Progenitor cell of endocrine pancreas (in vitro differentiated cells): ENCODE data around the gene FAM180A. TPM values are rescaled to one million over a fixed set of nuclear protein-coding genes. Genes with fewer than 3 reads are reported as not detected.

Experiments used
- DNase-seq: peaks from one replicate; pipeline ENCODE4 v3.0.0; 2021; ENCODE audit warnings: low spot score; ENCODE audit not compliant: unreplicated experiment
- H3K27ac Mint-ChIP-seq: 2 replicates; pipeline ENCODE4 v1.8.0; 2021; ENCODE audit warnings: mild to moderate bottlenecking, moderate library complexity, mixed read lengths
- H3K27me3 Mint-ChIP-seq: 2 replicates; pipeline ENCODE4 v1.8.0; 2021; ENCODE audit warnings: mixed read lengths
- H3K36me3 Mint-ChIP-seq: 2 replicates; pipeline ENCODE4 v1.8.0; 2022; ENCODE audit warnings: mixed read lengths; ENCODE audit not compliant: insufficient read depth
- H3K4me1 Mint-ChIP-seq: 2 replicates; pipeline ENCODE4 v1.8.0; 2021; ENCODE audit warnings: low read depth, mixed read lengths
- H3K4me3 Mint-ChIP-seq: 2 replicates; pipeline ENCODE4 v1.8.0; 2021; ENCODE audit warnings: low read depth, mild to moderate bottlenecking, moderate library complexity, mixed read lengths
- H3K9me3 Mint-ChIP-seq: 2 replicates; pipeline ENCODE4 v1.8.0; 2021; ENCODE audit warnings: low read depth, mixed read lengths
- CTCF ChIP-seq: fragments of 200-600 bp; sonication (generic); IDR thresholded peaks from one replicate; pipeline ENCODE4 v1.5.0; 2021; ENCODE audit warnings: antibody characterized with exemption, mild to moderate bottlenecking; ENCODE audit not compliant: unreplicated experiment
- total RNA-seq: library from RNA; stranded (reverse); gene quantifications from 2 replicates; pipeline ENCODE4 v1.2.1, GENCODE V29; 2021

The FAM180A gene
- total RNA-seq, 1 donor from 2014 or later, result not detected

DNA sequence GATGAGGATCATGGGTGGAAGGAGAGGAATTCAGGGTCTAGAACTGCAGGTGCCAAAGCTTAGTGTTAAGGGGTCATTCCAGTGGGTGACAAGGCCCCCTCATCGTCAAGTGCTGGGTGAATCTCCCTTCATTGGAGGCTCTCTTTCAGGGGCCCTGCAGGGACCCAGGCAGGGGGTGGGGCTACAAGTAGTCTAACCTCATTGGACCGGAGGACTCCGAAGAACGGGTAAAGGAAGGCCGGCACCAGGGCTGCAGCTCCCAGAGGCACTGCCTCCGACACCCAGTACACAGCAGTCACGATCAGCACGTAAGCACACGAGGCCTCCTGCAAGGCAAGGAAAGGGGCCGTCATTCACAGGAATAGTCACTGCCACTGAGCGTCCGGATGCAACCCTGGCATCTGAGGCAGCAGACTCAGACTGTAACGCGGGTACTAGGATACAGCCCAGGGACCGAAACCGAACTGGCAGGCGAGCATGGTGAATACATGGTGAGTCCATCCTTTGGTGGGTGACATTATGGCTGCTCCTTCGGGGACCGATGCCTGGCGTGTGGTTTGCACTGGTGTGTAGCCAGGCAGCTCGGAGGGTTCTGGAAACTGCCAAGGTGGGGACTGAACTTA lies 27.3 kb downstream of the FAM180A start:
- TF ChIP-seq CTCF, result no peak
- peaks cover 5% of the 10 kb centered on the region for H3K27me3 Mint-ChIP-seq
- no peaks in the 10 kb centered on the region for H3K9me3 Mint-ChIP-seq
- H3K4me1 Mint-ChIP-seq, result peaks cover 6% of the 10 kb centered on the region
- no peak overlapping the region for H3K4me3 Mint-ChIP-seq
- no peaks in the 10 kb centered on the region for H3K36me3 Mint-ChIP-seq
- no peak overlapping the region for H3K27ac Mint-ChIP-seq
- no peak for DNase-seq

DNA sequence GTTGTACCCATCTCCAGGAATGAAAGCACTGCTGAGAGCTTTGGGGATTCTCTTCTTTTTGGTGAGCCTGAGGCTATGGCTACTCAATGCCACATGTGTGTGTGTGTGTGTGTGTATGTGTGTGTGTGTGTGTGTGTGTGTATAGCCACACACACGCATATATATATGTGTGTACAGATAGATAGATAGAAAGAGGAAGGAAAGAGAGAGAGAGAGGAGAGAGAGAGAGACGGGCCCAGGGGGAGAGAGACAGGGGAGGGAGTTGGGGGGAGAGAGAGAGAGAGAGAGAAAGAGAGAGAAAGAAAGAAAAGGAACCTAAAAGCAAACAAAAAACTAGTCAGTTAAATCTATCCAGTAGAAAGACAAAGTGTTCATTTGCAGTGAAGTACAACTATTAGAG lies 28.9 kb downstream of the FAM180A start:
- no peak overlapping the region for H3K27ac Mint-ChIP-seq
- H3K36me3 Mint-ChIP-seq, result no peaks in the 10 kb centered on the region
- TF ChIP-seq CTCF, result no peak
- H3K9me3 Mint-ChIP-seq, result no peaks in the 10 kb centered on the region
- no peak for DNase-seq
- H3K4me3 Mint-ChIP-seq, result no peak overlapping the region
- peaks cover 3% of the 10 kb centered on the region for H3K4me1 Mint-ChIP-seq
- H3K27me3 Mint-ChIP-seq, result no peaks in the 10 kb centered on the region

DNA sequence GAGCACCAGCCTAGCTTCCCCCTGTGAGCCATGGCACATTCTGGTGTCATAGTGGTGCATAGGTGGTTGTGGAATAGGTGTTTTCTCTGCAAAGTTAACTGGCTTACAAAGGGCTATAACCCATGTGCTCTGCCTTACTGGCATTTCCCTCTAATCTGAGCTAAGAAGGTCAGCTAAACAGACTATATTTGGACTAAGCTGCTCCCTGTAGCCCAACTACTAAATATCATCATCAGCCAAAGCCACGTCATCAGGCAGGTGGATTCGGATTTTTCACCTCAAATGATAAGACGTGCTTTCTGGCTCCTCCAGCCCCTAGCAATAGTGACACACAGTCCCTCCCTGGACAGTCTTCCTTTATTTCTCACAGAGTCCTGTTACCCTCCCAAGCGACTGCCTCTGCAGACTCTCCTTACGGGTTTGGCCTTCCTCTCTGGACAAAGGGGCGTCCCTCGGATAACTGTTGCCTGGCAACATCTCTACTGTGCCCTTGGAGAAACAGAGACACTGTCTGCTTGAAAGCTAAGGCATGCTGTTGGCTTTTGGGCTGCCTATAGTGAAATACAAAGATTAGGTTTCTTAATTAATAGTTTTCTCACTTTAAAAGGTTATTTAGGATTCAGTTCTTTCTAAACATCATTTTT lies 29.7 kb downstream of the FAM180A start:
- DNase-seq, result no peak
- Mint-ChIP-seq H3K9me3 (no peaks in the 10 kb centered on the region), H3K4me1 (peaks cover 3% of the 10 kb centered on the region), H3K27ac (no peak overlapping the region), H3K27me3 (no peaks in the 10 kb centered on the region), H3K36me3 (no peaks in the 10 kb centered on the region), H3K4me3 (no peak overlapping the region)
- no peak for TF ChIP-seq CTCF

- no peaks in the 10 kb centered on the region for H3K27me3 Mint-ChIP-seq
- H3K9me3 Mint-ChIP-seq, result no peaks in the 10 kb centered on the region
Observed at GRCh38 chr7:135718219-135718618, 30.4 kb downstream of the FAM180A start.

GRCh38 chr7:135717693-135718092 lies 30.9 kb downstream of the FAM180A start:
- Mint-ChIP-seq H3K27ac (no peak overlapping the region), H3K9me3 (no peaks in the 10 kb centered on the region), H3K4me1 (peaks cover 3% of the 10 kb centered on the region), H3K27me3 (peaks cover 3% of the 10 kb centered on the region), H3K36me3 (no peaks in the 10 kb centered on the region), H3K4me3 (no peak overlapping the region)
- DNase-seq, result no peak
- TF ChIP-seq CTCF, result no peak

More at GRCh38 chr7:135718219-135718618, 30.4 kb downstream of the FAM180A start:
- Mint-ChIP-seq H3K4me1 (peaks cover 3% of the 10 kb centered on the region), H3K4me3 (no peak overlapping the region), H3K36me3 (no peaks in the 10 kb centered on the region), H3K27ac (no peak overlapping the region)
- no peak for TF ChIP-seq CTCF
- no peak for DNase-seq
